Heart right ventricle (tissue), 16 donors: ENCODE measurements around the gene DPT. TPM values are rescaled to one million over a fixed set of nuclear protein-coding genes. Genes with fewer than 3 reads are reported as not detected.

Experiments used
- ATAC-seq, 8 donors: fragments of 200-7000 bp; cut with Tn5 transposase; one replicate each; pipeline ENCODE4 v1.9.1; 2020; ENCODE audit warnings: mild to moderate bottlenecking in 8 of 8, moderate library complexity in 8 of 8, moderate number of reproducible peaks in 1 of 8
- DNase-seq, 2 donors: peaks; one replicate each; pipeline ENCODE4 v3.0.0-alpha.2; 2020
- H3K27ac ChIP-seq, 10 donors: fragments of 200-600 bp; sonication (generic) in 2 of 10; one replicate each; pipeline versions ENCODE4 v1.5.0 to v1.8.0; 2020 to 2022; ENCODE audit warnings: mild to moderate bottlenecking in 3 of 10
- H3K27me3 ChIP-seq, 7 donors: fragments of 200-600 bp; one replicate each; pipeline ENCODE4 v1.8.0; 2021 to 2022; ENCODE audit warnings: mild to moderate bottlenecking in 2 of 7
- H3K36me3 ChIP-seq, 9 donors: fragments of 200-600 bp; sonication (generic) in 1 of 9; one replicate each; pipeline versions ENCODE4 v1.5.0 to v1.8.0; 2020 to 2022; ENCODE audit warnings: mild to moderate bottlenecking in 2 of 9
- H3K4me1 ChIP-seq, 9 donors: fragments of 200-600 bp; sonication (generic) in 1 of 9; one replicate each; pipeline versions ENCODE4 v1.5.0 to v1.8.0; 2020 to 2022; ENCODE audit warnings: mild to moderate bottlenecking in 4 of 9
- H3K4me3 ChIP-seq, 10 donors: fragments of 200-600 bp; sonication (generic) in 2 of 10; one replicate each; pipeline versions ENCODE4 v1.5.0 to v1.8.0; 2020 to 2022; ENCODE audit warnings: mild to moderate bottlenecking in 7 of 10, moderate library complexity in 2 of 10
- H3K9me3 ChIP-seq, 11 donors: fragments of 200-600 bp in 10 of 11; sonication (generic) in 2 of 11; one replicate each; pipeline versions ENCODE4 v1.5.0 to v1.8.0; 2013 to 2022; ENCODE audit warnings: mild to moderate bottlenecking in 2 of 11, control low read depth in 1 of 11, moderate library complexity in 1 of 11
- CTCF ChIP-seq, 9 donors: fragments of 200-600 bp; sonication (generic) in 2 of 9; IDR thresholded peaks; one replicate each; pipeline versions ENCODE4 v1.5.0 to v1.8.0; 2021 to 2022; ENCODE audit warnings: antibody characterized with exemption in 9 of 9, mild to moderate bottlenecking in 5 of 9, moderate library complexity in 1 of 9
- WGBS, 2 donors: extraction: QIAGEN DNeasy Blood & Tissue Kit; methylation state at CpG; one replicate each; pipeline ENCODE4 v1.1.7; 2013; ENCODE audit warnings: inconsistent platforms in 1 of 2; 5-methylcytosine and 5-hydroxymethylcytosine counted together
- intact Hi-C, 10 donors: fragments of 100-400 bp; cut with DNase I; formaldehyde crosslinking; loops; one replicate each; pipeline versions ENCODE4 v1.11.1 to v1.14.2; 2022
- polyA plus RNA-seq, 2 donors: library from polyadenylated mRNA; stranded (reverse); fragments of 200-250 nt; gene quantifications; one replicate each; pipeline ENCODE4 v1.2.3, GENCODE V29; 2013
- total RNA-seq, 10 donors: library from RNA; stranded (reverse); fragmentation: NEBNext Ultra II Directional in 3 of 10; extraction: Animal tissue kit (Norgen Biotek cat#: 25700) in 3 of 10; gene quantifications; one replicate each; pipeline versions ENCODE4 v1.2.1 to v1.2.4, GENCODE V29; 2021 to 2023
- donor health status: Arrhythmogenic right ventricular cardiomyopathy.
- donor health status: ischemic (EF 13 %, LVEDD 7.1; RV severe dilation, severe dysfunction).
- donor health status: healthy with polysubstance abuse.
- donor health status: DM: no; HTN: yes; CAD: no.
- donor health status: DM: no; HTN: no; CAD: no.
- donor health status: ischemic (EF 25% LVEDD 6.9; RV normal size, moderate dysfunction).
- donor health status: ischemic (EF 25% LVEDD 5.7; RV mildly dilated, moderate dysfunction).
- donor health status: healthy.
- donor health status: DM: yes; HTN: yes; CAD: no.
- donor health status: Ischemic cardiomyopathy.
- donor health status: ischemic (EF 35%, LVEDD 5.7; RV mildly dilated, moderate dysfunction).
- donor health status: nonischemic (EF 11% LVEDD 7.7; RV severe dilation, severe dysfunction).
- donor health status: DM: yes; HTN: yes; CAD: no.
- donor health status: PGD.
- donor health status: ischemic (EF 29% LVEDD 5.4; RV normal size, mild dysfunction).
- donor health status: nonischemic (EF 23%, LVEDD 6.1; RV moderate dilation, normal function).

Gene DPT
- total and polyA plus RNA-seq, 12 donors: 25.4 to 74.1 (median 39.3) TPM

- Histone ChIP-seq H3K4me1 (peaks cover 0 to 26% (median 0%) of the 10 kb centered on the region in 9 donors), H3K9me3 (no peaks in the 10 kb centered on the region), H3K27me3 (no peaks in the 10 kb centered on the region), H3K27ac (peak overlapping the region in 2 of 10 donors; percentile 54 to 78), H3K4me3 (no peak overlapping the region), H3K36me3 (no peaks in the 10 kb centered on the region)
- no peak for TF ChIP-seq CTCF (IDR thresholded peaks at IDR 0.05)
- intact Hi-C loops: no loop called here
- ATAC-seq: peak in 1 of 8 donors; percentile 32
- no peak for DNase-seq
- 53% methylated on average over 5 of the region's 5 CpGs for WGBS, 2 donors
Observed at GRCh38 chr1:168688644-168689326, 40.2 kb downstream of the DPT start.

- peak in 1 of 9 donors; percentile 21 for TF ChIP-seq CTCF (IDR thresholded peaks at IDR 0.05)
- peaks cover 0 to 26% (median 0%) of the 10 kb centered on the region in 9 donors for H3K4me1 ChIP-seq
- no peaks in the 10 kb centered on the region for H3K9me3 ChIP-seq
- no peaks in the 10 kb centered on the region for H3K27me3 ChIP-seq
- 89 to 90% methylated on average over 4 of the region's 4 CpGs for WGBS, 2 donors
- DNase-seq (no peak), ATAC-seq (peak in 2 of 8 donors; percentile 26 to 38)
- H3K36me3 ChIP-seq: no peaks in the 10 kb centered on the region
- no peak overlapping the region for H3K4me3 ChIP-seq
- intact Hi-C loops: no loop called here
- peak overlapping the region in 1 of 10 donors; percentile 78 for H3K27ac ChIP-seq
Observed at GRCh38 chr1:168687816-168688215, 41.2 kb downstream of the DPT start.

- H3K27me3 ChIP-seq: no peaks in the 10 kb centered on the region
- DNase-seq: no peak
- no peak for TF ChIP-seq CTCF (IDR thresholded peaks at IDR 0.05)
- intact Hi-C loops: no loop called here
- H3K36me3 ChIP-seq: no peaks in the 10 kb centered on the region
- H3K4me3 ChIP-seq: no peak overlapping the region
- no peak for ATAC-seq
- peaks cover 0 to 26% (median 0%) of the 10 kb centered on the region in 9 donors for H3K4me1 ChIP-seq
- H3K27ac ChIP-seq: no peak overlapping the region
- WGBS, 2 donors: 89 to 92% methylated on average over 2 of the region's 2 CpGs
- H3K9me3 ChIP-seq: peaks cover 0 to 10% (median 0%) of the 10 kb centered on the region in 11 donors
Observed at GRCh38 chr1:168686666-168687065, 42.3 kb downstream of the DPT start.

- DNase-seq: no peak
- intact Hi-C loops: no loop called here
Observed at GRCh38 chr1:168683871-168684270, 45.1 kb downstream of the DPT start.

More at GRCh38 chr1:168683871-168684270, 45.1 kb downstream of the DPT start:
- no peak for TF ChIP-seq CTCF (IDR thresholded peaks at IDR 0.05)
- Histone ChIP-seq H3K27me3 (no peaks in the 10 kb centered on the region), H3K4me1 (peaks cover 0 to 9% (median 0%) of the 10 kb centered on the region in 9 donors), H3K4me3 (no peak overlapping the region), H3K36me3 (no peaks in the 10 kb centered on the region), H3K9me3 (peaks cover 0 to 19% (median 0%) of the 10 kb centered on the region in 11 donors), H3K27ac (no peak overlapping the region)
- 69 to 83% methylated on average over 1 of the region's 1 CpG for WGBS, 2 donors
- ATAC-seq: no peak
